ELR (cell line): ENCODE data around the gene ASNSD1.

Experiments
- DNase-seq: peaks from one replicate; pipeline ENCODE4 v3.0.0-alpha.2; 2015; ENCODE audit warnings: low read depth

Gene ASNSD1

DNA sequence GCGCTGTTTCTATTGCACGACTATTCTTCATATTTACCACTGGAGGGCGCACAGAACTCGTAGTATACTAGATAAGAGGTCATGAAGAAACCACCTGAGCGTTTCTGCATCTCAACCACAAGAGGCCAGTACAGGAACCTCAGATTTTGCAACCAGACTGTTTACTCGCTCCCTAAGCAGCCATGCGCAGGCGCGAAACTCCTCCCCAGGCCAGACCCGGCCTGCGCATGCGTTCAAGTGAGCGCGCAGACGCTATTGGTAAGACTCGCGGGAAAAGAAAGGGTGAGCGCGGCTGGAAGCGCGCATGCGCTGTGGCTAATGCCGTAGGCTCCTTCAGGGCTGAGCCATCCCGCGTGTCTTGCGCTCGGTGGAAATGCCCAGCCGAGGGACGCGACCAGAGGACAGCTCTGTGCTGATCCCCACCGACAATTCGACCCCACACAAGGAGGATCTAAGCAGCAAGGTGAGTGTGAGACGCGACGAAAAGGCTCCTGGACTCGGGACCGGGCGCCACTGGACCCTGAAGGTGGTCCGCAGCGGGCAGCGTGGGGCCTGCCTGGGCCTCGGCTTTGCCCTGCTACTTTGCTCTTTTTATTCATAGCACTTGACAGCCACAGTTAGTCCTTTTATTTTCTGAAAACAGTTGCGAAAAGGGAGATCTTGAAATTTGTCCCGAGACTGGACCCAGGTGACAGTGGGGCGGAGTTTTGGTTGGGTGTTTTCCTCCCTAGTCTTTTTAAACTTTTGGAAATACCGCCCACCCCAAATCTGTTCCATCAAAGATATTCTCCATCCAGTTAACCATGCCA lies at the start of gene ASNSD1:
Gene ASNSD1, plus strand, starts transcription at position 312 of the 809 bp plus-strand sequence. CDS start 4,674 bp downstream, outside the sequence.
- DNase-seq = peak; percentile 100

GRCh38 chr2:189613077-189613636 lies 48.1 kb upstream of the ASNSD1 start:
- DNase-seq = peak; percentile 88

DNA sequence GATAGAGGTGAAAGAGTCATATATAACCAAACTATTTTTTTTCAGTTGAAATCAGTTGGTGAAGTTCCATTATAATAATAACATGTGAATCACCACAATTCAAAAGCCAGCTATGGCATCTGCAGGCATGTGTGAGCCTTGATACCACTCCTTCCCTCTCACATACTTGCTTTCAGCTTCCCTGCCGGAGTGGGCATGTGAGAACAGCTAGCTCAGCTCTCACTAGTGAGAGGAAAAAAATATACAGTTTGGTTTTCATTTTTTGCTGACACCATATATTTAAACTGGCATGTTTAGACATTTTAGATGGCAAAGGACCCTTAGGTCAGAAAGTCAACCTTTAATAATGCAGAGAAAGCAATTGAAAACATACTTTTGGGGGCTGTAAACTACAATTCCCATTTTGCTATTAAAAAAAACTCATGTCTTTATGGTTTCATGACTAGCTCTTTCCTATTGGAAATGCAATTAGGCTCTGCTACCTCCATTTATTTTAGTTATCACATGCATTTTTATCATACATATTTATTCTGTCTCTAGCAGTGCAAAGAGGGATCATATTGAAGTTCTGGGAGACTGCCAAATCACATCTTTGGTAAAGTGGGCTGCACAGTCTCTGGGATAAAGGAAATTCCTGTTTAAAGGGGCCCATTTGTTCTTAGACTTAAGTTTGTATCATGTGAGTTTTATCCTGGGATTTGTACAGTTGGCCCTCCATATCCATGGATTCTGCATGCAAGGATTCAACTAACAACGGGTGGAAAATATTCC lies 47.4 kb upstream of the ASNSD1 start:
- DNase-seq = peak; percentile 64

GRCh38 chr2:189614585-189614984 lies 46.7 kb upstream of the ASNSD1 start:
- DNase-seq = no peak

GRCh38 chr2:189618197-189618596 lies 43.1 kb upstream of the ASNSD1 start:
- no peak for DNase-seq

DNA sequence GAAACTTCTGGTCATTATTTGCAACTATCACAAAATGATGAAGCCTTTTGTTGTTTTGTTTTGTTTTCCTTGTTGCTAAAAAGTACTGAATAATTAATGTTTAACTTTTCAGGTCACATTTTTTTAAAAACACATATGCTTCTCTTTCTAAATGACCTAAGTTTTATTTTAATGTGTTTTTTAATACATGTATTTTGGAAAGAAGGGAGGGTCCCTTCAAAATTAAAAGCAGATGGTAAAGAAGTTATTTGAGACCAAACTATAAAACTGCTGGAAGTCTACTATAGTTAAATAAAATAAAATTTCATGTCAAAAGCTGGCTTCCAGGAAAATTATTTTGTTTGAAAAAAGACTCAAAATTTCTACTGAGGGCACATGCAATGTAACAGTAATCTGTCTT lies 39.5 kb upstream of the ASNSD1 start:
- DNase-seq = no peak

DNA sequence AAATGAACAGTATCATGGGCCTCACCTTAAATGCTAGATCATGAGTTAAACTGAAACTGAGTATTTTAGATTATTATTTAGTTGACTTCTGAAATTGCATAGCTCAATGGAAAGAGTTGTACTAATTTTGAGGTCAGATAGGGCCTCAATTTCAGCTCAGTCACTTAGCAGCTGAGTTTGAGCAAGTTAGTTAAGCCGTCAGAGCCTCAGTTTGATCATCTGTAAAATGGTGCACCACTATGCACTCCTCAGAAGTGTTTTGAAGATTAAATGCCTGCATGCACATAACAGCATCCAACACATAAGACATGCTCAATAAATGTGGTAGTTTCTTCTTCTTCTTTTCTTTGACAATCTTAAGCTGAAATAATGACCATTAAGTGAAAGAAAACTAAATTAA lies 38.2 kb upstream of the ASNSD1 start:
- DNase-seq = no peak

- no peak for DNase-seq
Observed at GRCh38 chr2:189624648-189625355, 36.5 kb upstream of the ASNSD1 start.

DNA sequence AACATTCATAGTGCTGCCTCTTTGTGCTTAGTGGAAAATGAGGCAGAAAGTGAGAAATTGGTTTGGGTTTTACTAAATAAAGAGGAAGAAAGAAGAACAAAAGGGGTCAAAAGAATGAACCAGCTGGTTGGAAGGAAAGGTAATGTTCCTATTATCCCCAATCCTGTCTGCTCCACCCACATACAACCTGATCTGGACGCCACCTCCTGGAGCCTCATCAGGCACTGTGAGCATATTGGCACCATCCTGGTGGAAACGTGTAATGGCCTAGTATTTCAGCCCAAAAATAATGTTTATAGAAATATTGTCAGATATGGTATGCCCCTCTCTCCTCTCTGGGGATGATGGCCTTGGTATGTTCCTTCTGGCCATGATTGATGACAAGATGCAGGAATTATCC lies 35.6 kb upstream of the ASNSD1 start:
- no peak for DNase-seq

DNA sequence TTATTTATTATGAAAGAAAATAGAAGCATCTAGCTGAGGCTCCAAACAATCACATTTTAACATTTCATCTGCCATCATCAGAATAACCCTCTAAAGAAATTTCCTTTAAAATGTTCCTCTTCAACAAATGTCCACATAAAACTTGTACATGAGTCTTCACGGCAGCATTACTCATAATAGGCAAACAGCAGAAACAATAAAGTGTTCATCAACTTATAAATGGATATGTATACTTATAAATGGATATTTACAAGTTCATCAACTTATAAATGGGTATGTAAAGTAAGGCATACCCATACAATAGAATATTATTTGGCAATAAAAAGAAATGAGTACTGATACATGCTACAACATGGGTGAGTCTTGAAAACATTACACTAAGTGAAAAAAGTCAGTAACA lies 33.5 kb upstream of the ASNSD1 start:
- no peak for DNase-seq

DNA sequence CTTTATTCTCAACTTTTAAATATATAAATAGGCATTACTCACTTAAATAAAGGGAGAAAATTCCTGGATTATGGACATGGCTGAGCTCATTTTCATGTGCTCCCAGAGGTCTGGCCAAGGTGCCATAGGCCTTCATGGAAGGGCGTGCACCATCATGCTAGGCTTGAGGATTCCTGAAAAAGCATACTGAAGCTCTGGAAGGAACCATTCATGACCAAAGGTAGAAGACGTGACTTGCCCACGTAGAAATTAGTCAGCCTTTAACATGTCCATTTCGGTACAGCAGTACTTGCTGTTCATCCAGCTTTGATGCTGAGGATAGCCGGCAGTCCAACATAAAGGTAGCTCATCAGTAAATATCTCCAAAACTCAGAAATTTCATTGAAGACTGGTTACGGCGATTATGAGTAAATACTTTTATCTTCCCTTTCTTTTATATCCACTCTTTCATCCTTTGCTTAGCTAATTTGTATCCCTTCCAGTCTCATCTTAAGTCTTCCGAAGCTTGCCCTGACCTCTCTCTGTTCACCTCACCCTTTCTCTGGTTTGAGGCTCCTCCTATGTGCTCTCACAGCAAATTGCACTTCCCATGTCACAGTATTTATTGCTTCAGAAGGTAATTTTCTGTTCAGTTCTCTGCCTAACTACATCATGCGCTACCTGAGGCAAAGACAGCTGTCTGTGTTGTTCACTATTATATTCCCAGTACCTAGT lies 32.3 kb upstream of the ASNSD1 start:
- DNase-seq = no peak

DNA sequence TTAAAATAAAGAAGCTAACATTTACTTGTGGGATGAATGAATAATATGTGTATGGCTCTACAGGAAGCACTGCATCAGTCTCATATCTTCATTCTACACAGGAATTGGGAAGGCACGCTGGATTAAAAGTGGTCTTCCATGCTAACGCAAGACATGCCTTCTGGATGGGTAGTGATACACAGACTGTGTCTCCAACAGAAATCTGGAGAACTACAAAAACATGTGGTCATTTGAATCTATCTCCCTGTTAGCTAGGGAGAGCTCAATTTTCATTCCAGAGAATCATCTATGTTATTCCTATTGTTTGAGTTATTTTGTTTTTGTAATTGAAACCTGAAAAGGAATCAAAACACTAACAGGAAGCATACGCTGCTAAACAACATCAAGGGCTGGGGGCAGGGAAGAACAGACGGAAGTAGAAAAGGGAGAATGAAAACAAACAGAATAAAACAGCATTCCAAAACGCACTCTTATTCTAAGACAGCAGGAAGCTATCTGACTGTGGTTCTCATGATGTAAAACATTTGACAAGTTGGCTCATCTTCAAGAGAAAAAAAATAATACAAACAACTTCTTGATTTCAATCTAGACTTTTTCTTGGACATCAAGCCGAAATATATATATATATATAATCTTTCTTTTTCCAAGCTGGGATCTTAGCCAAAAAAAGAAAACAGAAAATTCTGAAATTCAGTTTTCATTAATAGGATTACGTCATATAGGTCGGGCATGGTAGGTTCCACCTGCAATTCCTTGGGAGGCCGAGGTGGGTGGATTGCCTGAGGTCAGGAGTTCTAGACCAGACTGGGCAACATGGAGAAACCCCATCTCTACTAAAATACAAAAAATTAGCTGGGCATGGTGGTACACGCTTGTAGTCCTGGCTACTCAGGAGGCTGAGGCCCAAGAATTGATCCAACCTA lies 31.5 kb upstream of the ASNSD1 start:
- no peak for DNase-seq

- DNase-seq = peak; percentile 17
Observed at GRCh38 chr2:189631849-189632248, 29.4 kb upstream of the ASNSD1 start.

DNA sequence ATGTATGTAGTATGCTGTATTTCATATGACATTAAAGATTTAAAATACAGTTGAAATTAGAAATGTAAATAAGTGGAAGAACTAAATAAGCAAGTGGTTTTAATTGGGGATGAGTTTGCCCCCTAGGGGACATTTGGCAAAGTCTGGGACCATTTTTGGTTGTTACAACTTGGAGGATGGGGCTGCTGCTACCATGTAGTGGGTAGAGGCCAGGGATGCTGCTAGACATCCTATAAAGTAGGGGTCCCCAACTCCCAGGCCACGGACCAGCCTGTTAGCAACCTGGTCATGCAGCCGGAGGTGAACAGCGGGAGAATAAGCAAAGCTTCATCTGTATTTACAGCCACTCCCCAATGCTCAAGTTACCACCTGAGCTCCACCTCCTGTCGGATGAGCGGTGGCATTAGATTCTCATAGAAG lies 27.9 kb upstream of the ASNSD1 start:
- DNase-seq = peak; percentile 30

DNA sequence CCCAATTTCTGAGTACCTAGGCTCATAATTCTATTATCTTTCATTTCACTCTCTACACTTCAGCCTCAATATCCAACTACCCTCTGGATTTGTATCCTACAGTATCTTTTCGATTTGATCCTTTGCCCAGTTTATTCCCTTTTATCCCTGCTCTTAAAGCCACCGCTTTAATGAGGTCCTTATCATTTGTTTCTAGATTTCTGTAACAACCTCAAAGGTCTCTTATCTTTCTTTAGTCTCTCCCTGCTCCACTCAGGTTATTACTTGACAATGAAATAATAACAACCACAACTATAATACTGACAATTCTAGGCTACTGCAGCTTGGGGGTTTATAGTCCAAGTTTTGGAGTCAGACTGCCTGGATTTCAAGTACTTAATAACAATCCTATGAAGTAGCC lies 25.9 kb upstream of the ASNSD1 start:
- no peak for DNase-seq

GRCh38 chr2:189638301-189639006 lies 22.8 kb upstream of the ASNSD1 start:
- DNase-seq = no peak

DNA sequence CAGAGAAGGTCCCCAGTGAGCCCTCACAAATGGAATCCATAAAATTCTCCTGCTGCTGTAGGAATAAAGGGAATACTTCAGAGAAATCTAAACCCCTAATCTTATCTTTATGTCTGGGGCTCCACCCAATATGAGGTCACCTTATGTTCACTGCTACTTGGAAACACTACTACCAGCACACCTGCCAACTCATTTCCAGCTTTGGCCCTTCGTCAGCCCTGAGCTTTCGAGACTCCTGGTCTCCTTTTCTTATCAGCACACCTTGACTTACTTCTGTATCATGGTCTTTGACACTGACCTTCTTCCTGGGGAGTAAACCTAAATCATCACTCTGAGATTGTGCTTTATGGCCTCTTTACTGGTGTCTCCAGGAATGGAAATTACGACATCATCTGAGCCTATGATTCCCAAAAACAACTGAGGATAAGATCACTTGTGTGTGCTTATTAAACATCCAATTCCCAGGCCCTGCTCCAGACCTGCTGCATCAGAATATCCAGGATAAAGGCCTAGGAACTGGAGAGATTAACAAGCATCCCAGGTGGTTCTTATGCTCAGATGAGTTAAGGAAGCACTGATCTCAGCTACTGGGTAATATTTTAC lies 22.2 kb upstream of the ASNSD1 start:
- DNase-seq = no peak

DNA sequence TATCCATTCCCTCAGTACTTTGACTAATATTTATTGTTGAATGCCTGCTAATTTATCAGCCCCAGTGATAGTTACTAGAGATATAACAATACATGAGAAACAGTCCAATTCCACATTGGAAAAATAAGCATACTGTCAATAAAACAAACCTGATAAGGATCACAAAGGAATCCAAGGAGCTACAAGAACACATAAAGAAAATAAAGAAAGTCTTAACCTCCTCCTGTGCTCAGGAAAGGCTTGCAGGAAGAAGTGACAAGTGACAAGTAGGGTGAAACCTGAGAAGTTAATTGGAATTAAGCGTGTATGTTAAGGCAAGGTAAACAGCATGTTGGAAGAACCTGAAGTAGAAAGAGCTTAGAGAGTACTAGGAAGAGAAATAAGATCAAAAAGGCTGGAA lies 20.3 kb upstream of the ASNSD1 start:
- DNase-seq = no peak

- DNase-seq = no peak
Observed at GRCh38 chr2:189641590-189641989, 19.7 kb upstream of the ASNSD1 start.

- DNase-seq = no peak
Observed at GRCh38 chr2:189646521-189646920, 14.7 kb upstream of the ASNSD1 start.
